Thyroid gland (tissue), 4 donors: ENCODE results near the gene PDSS1.

ENCODE experiments used
- POLR2A ChIP-seq, 2 donors: fragments of 450-650 bp; IDR thresholded peaks; one replicate each; pipeline ENCODE4 v1.6.1; 2017; ENCODE audit warnings: antibody characterized with exemption in 2 of 2, mild to moderate bottlenecking in 2 of 2, moderate library complexity in 1 of 2
- TF ChIP-seq, protein P1 (sequence below), 6 experiments: fragments of 200-600 bp in 3 of 6; fragments of 450-650 bp in 3 of 6; sonication (generic) in 3 of 6; IDR thresholded peaks; one replicate each; pipeline ENCODE4 v1.5.1; 2016 to 2019; ENCODE audit warnings: antibody characterized with exemption in 6 of 6, mild to moderate bottlenecking in 2 of 6, inconsistent platforms in 1 of 6, moderate library complexity in 1 of 6

- TF ChIP-seq POLR2A (IDR thresholded peaks at IDR 0.05), result no peak
- TF ChIP-seq, protein P1, sequence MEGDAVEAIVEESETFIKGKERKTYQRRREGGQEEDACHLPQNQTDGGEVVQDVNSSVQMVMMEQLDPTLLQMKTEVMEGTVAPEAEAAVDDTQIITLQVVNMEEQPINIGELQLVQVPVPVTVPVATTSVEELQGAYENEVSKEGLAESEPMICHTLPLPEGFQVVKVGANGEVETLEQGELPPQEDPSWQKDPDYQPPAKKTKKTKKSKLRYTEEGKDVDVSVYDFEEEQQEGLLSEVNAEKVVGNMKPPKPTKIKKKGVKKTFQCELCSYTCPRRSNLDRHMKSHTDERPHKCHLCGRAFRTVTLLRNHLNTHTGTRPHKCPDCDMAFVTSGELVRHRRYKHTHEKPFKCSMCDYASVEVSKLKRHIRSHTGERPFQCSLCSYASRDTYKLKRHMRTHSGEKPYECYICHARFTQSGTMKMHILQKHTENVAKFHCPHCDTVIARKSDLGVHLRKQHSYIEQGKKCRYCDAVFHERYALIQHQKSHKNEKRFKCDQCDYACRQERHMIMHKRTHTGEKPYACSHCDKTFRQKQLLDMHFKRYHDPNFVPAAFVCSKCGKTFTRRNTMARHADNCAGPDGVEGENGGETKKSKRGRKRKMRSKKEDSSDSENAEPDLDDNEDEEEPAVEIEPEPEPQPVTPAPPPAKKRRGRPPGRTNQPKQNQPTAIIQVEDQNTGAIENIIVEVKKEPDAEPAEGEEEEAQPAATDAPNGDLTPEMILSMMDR (IDR thresholded peaks at IDR 0.05), result no peak
Measured at GRCh38 chr10:26787362-26787761, 89.9 kb downstream of the PDSS1 start.
